Measurements from ENCODE around the gene ACSF3. TPM values are rescaled to one million over a fixed set of nuclear protein-coding genes. Genes with fewer than 3 reads are reported as not detected.
"Not testable (repeated sequence)": the region's sequence is repeated elsewhere in the genome, so short reads cannot be mapped to it uniquely, and the experiment has no call there.

Gene ACSF3
- total RNA-seq, 1 donor from 2014 or later, result 36.6 TPM

GRCh38 chr16:89188471-89189357 lies 95.1 kb downstream of the ACSF3 start:
- not testable (repeated sequence) for DNase-seq (ENCODE audit: low spot score)

- DNase-seq (ENCODE audit: low spot score), result no peak
Measured at GRCh38 chr16:89189358-89190025, 95.8 kb downstream of the ACSF3 start.

GRCh38 chr16:89190150-89190958 lies 96.7 kb downstream of the ACSF3 start:
- DNase-seq (ENCODE audit: low spot score), result no peak

GRCh38 chr16:89191033-89191900 lies 97.6 kb downstream of the ACSF3 start:
- no peak for DNase-seq (ENCODE audit: low spot score)

GRCh38 chr16:89191901-89192185 lies 98.2 kb downstream of the ACSF3 start:
- no peak for DNase-seq (ENCODE audit: low spot score)

GRCh38 chr16:89192186-89192955 lies 98.7 kb downstream of the ACSF3 start:
- DNase-seq (ENCODE audit: low spot score), result peak; percentile 69

GRCh38 chr16:89192956-89193575 lies 99.4 kb downstream of the ACSF3 start:
- peak; percentile 62 for DNase-seq (ENCODE audit: low spot score)

- DNase-seq (ENCODE audit: low spot score), result no peak
Measured at GRCh38 chr16:89193576-89194293, 100.1 kb downstream of the ACSF3 start.

- no peak for DNase-seq (ENCODE audit: low spot score)
Measured at GRCh38 chr16:89194340-89195311, 101.0 kb downstream of the ACSF3 start.

- no peak for DNase-seq (ENCODE audit: low spot score)
Measured at GRCh38 chr16:89195521-89196171, 102.0 kb downstream of the ACSF3 start.

GRCh38 chr16:89197033-89197632 lies 103.5 kb downstream of the ACSF3 start:
- no peak for DNase-seq (ENCODE audit: low spot score)

- no peak for DNase-seq (ENCODE audit: low spot score)
Measured at GRCh38 chr16:89197633-89198416, 104.2 kb downstream of the ACSF3 start.

- DNase-seq (ENCODE audit: low spot score), result no peak
Measured at GRCh38 chr16:89198417-89199240, 105.0 kb downstream of the ACSF3 start.

- DNase-seq (ENCODE audit: low spot score), result no peak
Measured at GRCh38 chr16:89199241-89200123, 105.8 kb downstream of the ACSF3 start.

Data from umbilical cord (tissue), 2 donors.